HG02798 (cell line): ENCODE results near the gene GAS7.
"Not testable (repeated sequence)": the region's sequence is repeated elsewhere in the genome, so short reads cannot be mapped to it uniquely, and the experiment has no call there.

ENCODE experiments used
- ATAC-seq: cut with Tn5 transposase; IDR thresholded peaks from one replicate; pipeline ENCODE4 v1.9.1; 2021; ENCODE audit warnings: mild to moderate bottlenecking; ENCODE audit not compliant: unreplicated experiment, poor library complexity

Gene GAS7

GRCh38 chr17:10032118-10032852 lies 166.1 kb downstream of the GAS7 start:
- no peak for ATAC-seq

DNA sequence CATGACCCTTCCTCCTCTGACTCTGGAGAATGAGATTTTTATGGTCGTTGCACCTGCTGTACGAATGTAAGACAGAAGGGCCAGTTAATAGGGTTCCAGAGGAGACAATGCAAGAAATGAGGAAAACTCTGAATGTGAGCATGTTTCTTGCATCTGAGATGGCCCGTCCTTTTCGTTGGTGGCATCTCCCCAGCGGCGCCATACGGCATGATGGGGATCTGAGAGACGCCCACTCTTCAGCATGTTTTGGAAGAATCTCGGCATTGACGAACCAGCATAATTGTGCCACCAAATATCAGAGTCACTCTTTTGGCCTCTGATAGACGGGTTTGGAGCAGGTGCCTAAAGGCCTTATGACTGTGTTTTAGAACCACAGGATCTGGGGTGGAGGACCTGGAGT lies 166.8 kb downstream of the GAS7 start:
- no peak for ATAC-seq

DNA sequence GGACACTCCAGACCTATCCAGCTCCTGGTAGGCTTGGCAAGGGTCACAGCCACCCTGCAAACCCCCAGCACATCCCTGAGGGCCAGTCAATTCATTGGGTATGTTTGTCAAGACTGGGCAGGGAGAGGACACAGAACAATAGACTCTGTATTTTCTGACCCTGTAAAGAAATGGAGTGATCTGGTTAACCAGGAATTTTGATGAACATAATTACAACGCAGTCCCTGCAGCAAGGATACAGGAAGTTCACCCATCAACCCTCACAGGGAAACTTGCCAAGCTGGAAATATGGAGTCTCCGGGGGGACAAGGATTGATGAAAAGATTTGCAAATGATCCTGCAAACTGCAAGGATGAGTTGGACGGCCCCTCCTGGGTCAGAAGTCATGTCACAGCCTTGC lies 167.3 kb downstream of the GAS7 start:
- no peak for ATAC-seq

DNA sequence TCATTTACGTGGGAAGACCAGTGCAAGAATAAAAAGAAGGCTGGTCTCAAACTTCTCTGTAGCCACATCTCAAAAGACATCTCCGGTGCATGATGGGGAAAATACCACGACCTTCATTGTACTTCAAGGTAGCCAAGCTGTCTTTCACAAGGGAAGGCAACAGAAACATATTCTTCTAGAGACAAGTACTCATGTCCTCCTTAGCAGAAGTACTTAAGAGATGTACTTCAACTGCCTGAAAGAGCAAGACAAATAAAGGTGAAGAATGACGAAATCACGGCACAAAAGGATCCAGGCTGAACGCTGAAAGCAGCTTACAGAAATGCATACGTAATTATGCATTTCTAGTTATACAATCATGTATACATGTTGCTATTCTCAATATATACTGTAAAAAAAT lies 169.3 kb downstream of the GAS7 start:
- no peak for ATAC-seq

DNA sequence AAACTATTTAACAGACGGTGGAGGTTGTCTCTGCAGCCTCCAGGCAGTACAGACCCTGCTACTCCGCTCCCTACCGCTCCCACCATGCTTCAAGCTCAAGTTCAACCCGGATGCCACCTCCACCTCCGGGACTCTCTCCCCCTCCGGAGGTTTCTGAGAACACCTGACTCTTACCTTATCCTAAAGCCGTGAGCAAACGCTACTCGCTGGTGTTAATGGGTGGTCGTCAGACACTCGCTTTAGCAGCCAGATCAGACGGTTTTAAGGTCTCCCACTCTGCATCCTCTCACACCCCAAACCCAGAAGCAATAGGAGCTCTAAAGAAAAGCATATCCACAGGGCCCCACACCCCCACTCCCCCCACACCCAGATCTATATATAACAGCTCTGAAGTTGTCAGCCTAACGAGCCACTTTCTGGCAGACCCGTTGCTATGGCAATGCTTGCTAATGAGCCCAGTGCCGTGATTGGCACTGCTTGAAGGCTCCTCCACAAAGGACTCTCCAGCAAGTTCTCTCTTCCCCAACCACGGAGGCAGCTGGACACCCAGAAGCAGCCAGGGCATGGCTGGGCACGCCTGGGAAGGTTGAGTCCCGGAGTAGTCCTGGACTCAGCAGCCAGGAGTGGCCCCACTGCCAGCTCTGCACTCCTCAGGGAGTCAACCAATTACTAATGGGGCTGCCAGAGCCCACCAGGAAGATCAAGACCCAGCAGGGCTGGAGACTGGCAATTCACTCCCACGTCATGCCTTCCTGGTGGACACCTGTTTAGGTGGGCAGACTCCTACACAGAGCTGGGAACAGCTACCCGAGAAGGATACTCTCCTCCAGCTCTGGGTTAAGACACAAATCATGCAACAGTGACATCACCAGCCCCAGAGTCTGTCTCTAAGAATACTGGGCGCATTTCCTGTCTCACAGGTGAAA lies 172.2 kb downstream of the GAS7 start:
- ATAC-seq = no peak

DNA sequence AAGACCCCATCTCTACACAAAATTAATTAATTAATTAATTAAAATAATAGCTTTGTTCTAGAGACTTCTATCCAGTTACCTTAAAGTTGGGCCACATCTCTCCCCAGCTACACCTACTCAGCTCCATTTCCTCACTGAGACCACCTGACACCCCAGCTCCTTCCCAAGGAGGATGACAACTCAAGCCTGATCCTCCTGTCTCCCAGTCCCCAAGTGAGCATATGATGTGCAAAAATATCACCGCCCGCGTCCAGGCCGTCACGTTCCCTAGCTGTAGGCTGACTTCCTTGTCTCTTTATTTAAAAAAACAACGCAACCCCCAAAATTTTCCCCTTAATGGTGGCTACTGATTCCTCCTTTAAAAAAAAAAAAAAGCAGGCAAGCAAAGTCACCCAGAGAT lies 173.2 kb downstream of the GAS7 start:
- no peak for ATAC-seq

- ATAC-seq = no peak
Measured at GRCh38 chr17:10022416-10022815, 176.0 kb downstream of the GAS7 start.

GRCh38 chr17:10021272-10021984 lies 177.0 kb downstream of the GAS7 start:
- ATAC-seq = no peak

GRCh38 chr17:10019941-10020451 lies 178.4 kb downstream of the GAS7 start:
- no peak for ATAC-seq

- ATAC-seq = peak; percentile 50
Measured at GRCh38 chr17:10018461-10018891, 179.9 kb downstream of the GAS7 start.

- not testable (repeated sequence) for ATAC-seq
Measured at GRCh38 chr17:10016958-10017570, 181.3 kb downstream of the GAS7 start.

- ATAC-seq = peak; percentile 84
Measured at GRCh38 chr17:10013365-10014112, 184.9 kb downstream of the GAS7 start.

GRCh38 chr17:10010752-10011151 lies 187.7 kb downstream of the GAS7 start:
- no peak for ATAC-seq

- ATAC-seq = no peak
Measured at GRCh38 chr17:10003705-10004104, 194.7 kb downstream of the GAS7 start.

GRCh38 chr17:10002567-10003360 lies 195.6 kb downstream of the GAS7 start:
- not testable (repeated sequence) for ATAC-seq

GRCh38 chr17:10001306-10001873 lies 197.0 kb downstream of the GAS7 start:
- no peak for ATAC-seq

- peak; percentile 77 for ATAC-seq
Measured at GRCh38 chr17:9999919-10000695, 198.3 kb downstream of the GAS7 start.

DNA sequence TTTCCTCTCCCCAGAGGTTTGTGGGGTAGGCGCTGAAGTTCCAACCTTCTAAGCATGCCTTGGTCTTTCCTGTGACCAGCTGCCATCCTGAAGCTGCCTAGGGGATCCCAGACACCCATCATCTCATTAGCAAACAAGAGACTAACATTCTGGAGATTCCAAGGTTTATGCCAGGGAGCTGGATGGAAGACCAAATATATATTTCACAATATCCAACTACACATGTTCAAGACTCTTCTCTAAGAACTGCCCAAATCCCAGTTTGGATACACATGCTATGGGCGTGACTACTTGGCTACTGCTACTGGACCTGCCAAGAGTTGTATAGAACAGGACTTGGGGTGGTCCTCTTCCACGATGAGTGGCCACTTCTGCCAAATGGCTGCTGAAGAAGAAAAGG lies 200.3 kb downstream of the GAS7 start:
- ATAC-seq = no peak
